Loucy (cell line): ENCODE results near the gene KRTAP10-4.

ENCODE experiments used
- H2AFZ ChIP-seq: fragments of 200-600 bp; sonication (generic); 2 replicates; pipeline ENCODE4 v1.6.0; 2016; ENCODE audit warnings: antibody characterized with exemption, mild to moderate bottlenecking, low read length, moderate library complexity
- H3F3A ChIP-seq: fragments of 200-600 bp; 2 replicates; pipeline ENCODE4 v1.6.0; 2016; ENCODE audit warnings: antibody characterized with exemption, low read depth, mild to moderate bottlenecking
- H3K27me3 ChIP-seq: fragments of 200-600 bp; sonication (generic); 2 replicates; pipeline ENCODE4 v1.6.1; 2014; ENCODE audit warnings: low read length, mild to moderate bottlenecking; ENCODE audit not compliant: insufficient read depth, poor library complexity, severe bottlenecking
- H3K36me3 ChIP-seq: fragments of 200-600 bp; sonication (generic); 2 replicates; pipeline ENCODE4 v1.6.1; 2016; ENCODE audit warnings: low read length; ENCODE audit not compliant: insufficient read depth
- H3K4me1 ChIP-seq: fragments of 200-600 bp; sonication (generic); 2 replicates; pipeline ENCODE4 v1.5.1; 2014; ENCODE audit warnings: low read length, mild to moderate bottlenecking; ENCODE audit not compliant: insufficient read depth, poor library complexity, severe bottlenecking
- H3K4me2 ChIP-seq: fragments of 200-600 bp; sonication (generic); 2 replicates; pipeline ENCODE4 v1.6.0; 2014; ENCODE audit warnings: antibody characterized with exemption, low read length, low read depth, mild to moderate bottlenecking; ENCODE audit not compliant: poor library complexity, severe bottlenecking
- H3K4me3 ChIP-seq: fragments of 200-600 bp; sonication (generic); 2 replicates; pipeline ENCODE4 v1.5.1; 2014; ENCODE audit warnings: low read length, mild to moderate bottlenecking, mixed read lengths; ENCODE audit not compliant: poor library complexity, severe bottlenecking
- H3K79me2 ChIP-seq: fragments of 200-600 bp; sonication (generic); 2 replicates; pipeline ENCODE4 v1.6.1; 2014; ENCODE audit warnings: low read length; ENCODE audit not compliant: insufficient read depth
- H3K9ac ChIP-seq: fragments of 200-600 bp; sonication (generic); 2 replicates; pipeline ENCODE4 v1.6.0; 2014; ENCODE audit warnings: mild to moderate bottlenecking, low read depth, low read length, moderate library complexity; ENCODE audit not compliant: poor library complexity, severe bottlenecking
- H3K9me2 ChIP-seq: fragments of 200-600 bp; sonication (generic); replicated peaks from 2 replicates; pipeline ENCODE4 v1.6.1; 2016; ENCODE audit warnings: low read depth, low read length, mixed read lengths
- H3K9me3 ChIP-seq: fragments of 200-600 bp; sonication (generic); 2 replicates; pipeline ENCODE4 v1.6.1; 2014; ENCODE audit warnings: mild to moderate bottlenecking, antibody characterized with exemption, low read length, low read depth; ENCODE audit not compliant: insufficient read depth
- H4K20me1 ChIP-seq: fragments of 200-600 bp; sonication (generic); 2 replicates; pipeline ENCODE4 v1.6.0; 2014; ENCODE audit warnings: antibody characterized with exemption, low read length, mild to moderate bottlenecking; ENCODE audit not compliant: insufficient read depth, poor library complexity, severe bottlenecking
- CTCF ChIP-seq: fragments of 200-600 bp; sonication (generic); conservative IDR thresholded peaks from 2 replicates; pipeline ENCODE4 v1.5.1; 2014; ENCODE audit warnings: mild to moderate bottlenecking, antibody characterized with exemption, low read length
- EZH2phosphoT487 ChIP-seq: fragments of 200-600 bp; IDR thresholded peaks from 2 replicates; pipeline ENCODE4 v1.6.1; 2018; ENCODE audit warnings: antibody characterized with exemption, mild to moderate bottlenecking, moderate library complexity, borderline replicate concordance

KRTAP10-4 gene

GRCh38 chr21:44592446-44593311 is 19.1 kb downstream of the KRTAP10-4 start, which contains the start of gene KRTAP10-6:
Gene KRTAP10-6 (minus strand): TSS chr21:44592505. CDS start chr21:44592484, 21 bp downstream.
- H2AFZ ChIP-seq = no peak within 1 kb of the TSS
- H3K79me2 ChIP-seq = no peaks in the 10 kb centered on the region
- H3K9me3 ChIP-seq = no peaks in the 10 kb centered on the region
- no peaks in the 10 kb centered on the region for H3K36me3 ChIP-seq
- no peak within 1 kb of the TSS for H3K4me2 ChIP-seq
- TF ChIP-seq CTCF (no peak), EZH2phosphoT487 (no peak)
- H3K27me3 ChIP-seq = no peaks in the 10 kb centered on the region
- H3K9ac ChIP-seq = no peak within 1 kb of the TSS
- H4K20me1 ChIP-seq = no peaks in the 10 kb centered on the region
- no peaks in the 10 kb centered on the region for H3K4me1 ChIP-seq
- H3F3A ChIP-seq = no peaks in the 10 kb centered on the region
- H3K4me3 ChIP-seq = no peak within 1 kb of the TSS
- H3K9me2 ChIP-seq = no peaks in the 10 kb centered on the region

- H3K27me3 ChIP-seq = no peaks in the 10 kb centered on the region
- no peaks in the 10 kb centered on the region for H3K9me3 ChIP-seq
- H3K79me2 ChIP-seq = no peaks in the 10 kb centered on the region
- H3K4me2 ChIP-seq = no peak overlapping the region
- TF ChIP-seq CTCF (no peak), EZH2phosphoT487 (no peak)
- no peaks in the 10 kb centered on the region for H3K36me3 ChIP-seq
- H2AFZ ChIP-seq = no peak overlapping the region
- H3K4me3 ChIP-seq = no peak overlapping the region
- H3K4me1 ChIP-seq = no peaks in the 10 kb centered on the region
- H3K9ac ChIP-seq = no peak overlapping the region
- H3K9me2 ChIP-seq = no peaks in the 10 kb centered on the region
- H3F3A ChIP-seq = no peaks in the 10 kb centered on the region
- no peaks in the 10 kb centered on the region for H4K20me1 ChIP-seq
These were observed 20.3 kb downstream of the KRTAP10-4 start for GRCh38 chr21:44593598-44594405.

GRCh38 chr21:44594406-44594916 is 20.9 kb downstream of the KRTAP10-4 start:
- TF ChIP-seq CTCF (no peak), EZH2phosphoT487 (no peak)
- H3K9ac ChIP-seq = no peak overlapping the region
- no peaks in the 10 kb centered on the region for H4K20me1 ChIP-seq
- H3K79me2 ChIP-seq = no peaks in the 10 kb centered on the region
- no peaks in the 10 kb centered on the region for H3K9me3 ChIP-seq
- H3K4me3 ChIP-seq = no peak overlapping the region
- H2AFZ ChIP-seq = no peak overlapping the region
- H3F3A ChIP-seq = no peaks in the 10 kb centered on the region
- H3K4me2 ChIP-seq = no peak overlapping the region
- no peaks in the 10 kb centered on the region for H3K4me1 ChIP-seq
- H3K27me3 ChIP-seq = no peaks in the 10 kb centered on the region
- no peaks in the 10 kb centered on the region for H3K9me2 ChIP-seq
- no peaks in the 10 kb centered on the region for H3K36me3 ChIP-seq
